H1 (cell line): ENCODE data around the gene ECD.

Source experiments
- ATF3 ChIP-seq: IDR thresholded peaks from 2 replicates; pipeline ENCODE4 v1.6.1; 2011; ENCODE audit warnings: low read depth, mild to moderate bottlenecking, low read length; ENCODE audit not compliant: insufficient read depth
- CHD1 ChIP-seq: IDR thresholded peaks from 2 replicates; pipeline ENCODE4 v1.6.1; 2012; ENCODE audit warnings: low read depth, low read length, improper control_type of control experiment
- CREB1 ChIP-seq: IDR thresholded peaks from 2 replicates; pipeline ENCODE4 v1.6.1; 2012; ENCODE audit warnings: inconsistent platforms
- CTCF ChIP-seq, 3 experiments: IDR thresholded peaks; 1 replicate in 2 of 3; 2 replicates in 1 of 3; pipeline versions ENCODE4 v1.5.1 to v1.6.1; 2011; ENCODE audit warnings: low read length in 3 of 3, mild to moderate bottlenecking in 3 of 3, inconsistent platforms in 2 of 3, low read depth in 1 of 3, moderate library complexity in 1 of 3; ENCODE audit not compliant: insufficient read depth in 1 of 3; ENCODE audit errors: control extremely low read depth in 1 of 3
- E2F6 ChIP-seq: IDR thresholded peaks from 2 replicates; pipeline ENCODE4 v1.6.1; 2012; ENCODE audit warnings: inconsistent platforms
- EZH2 ChIP-seq: fragments of 200-600 bp; sonication (generic); IDR thresholded peaks from 2 replicates; pipeline ENCODE4 v1.7.1; 2012; ENCODE audit warnings: low read depth, mild to moderate bottlenecking, moderate library complexity, low read length, inconsistent platforms; ENCODE audit not compliant: severe bottlenecking
- MAFK ChIP-seq: IDR thresholded peaks from 2 replicates; pipeline ENCODE4 v1.6.1; 2012; ENCODE audit warnings: low read depth, mild to moderate bottlenecking, improper control_type of control experiment, low read length
- MAX ChIP-seq: IDR thresholded peaks from 2 replicates; pipeline ENCODE4 v1.6.1; 2012; ENCODE audit warnings: inconsistent platforms
- POLR2AphosphoS5 ChIP-seq: IDR thresholded peaks from 2 replicates; pipeline ENCODE4 v1.6.1; 2011; ENCODE audit warnings: low read depth, low read length
- RXRA ChIP-seq: IDR thresholded peaks from 2 replicates; pipeline ENCODE4 v1.6.1; 2011; ENCODE audit warnings: low read depth, mild to moderate bottlenecking, low read length, moderate library complexity; ENCODE audit not compliant: insufficient read depth
- TAF1 ChIP-seq: IDR thresholded peaks from 2 replicates; pipeline ENCODE4 v1.6.1; 2011; ENCODE audit warnings: mild to moderate bottlenecking, low read depth, low read length
- TEAD4 ChIP-seq: IDR thresholded peaks from 2 replicates; pipeline ENCODE4 v1.6.1; 2012; ENCODE audit warnings: low read depth, low read length, inconsistent platforms, mixed read lengths
- USF2 ChIP-seq: IDR thresholded peaks from 2 replicates; pipeline ENCODE4 v1.6.1; 2011; ENCODE audit warnings: low read length, improper control_type of control experiment
- YY1 ChIP-seq: IDR thresholded peaks from 2 replicates; pipeline ENCODE4 v1.6.1; 2011; ENCODE audit warnings: low read depth, mild to moderate bottlenecking, low read length

- TF ChIP-seq CTCF (IDR thresholded peaks at IDR 0.05; ENCODE audit: control extremely low read depth in 1 of 3, insufficient read depth in 1 of 3, low read depth in 1 of 3, low read length in 3 of 3) (no peak), TAF1 (no peak), RXRA (no peak), E2F6 (no peak), POLR2AphosphoS5 (no peak), YY1 (no peak), MAFK (no peak), EZH2 (no peak), CHD1 (no peak), TEAD4 (no peak), ATF3 (no peak), CREB1 (no peak), MAX (no peak), USF2 (no peak)
Measured at GRCh38 chr10:73099141-73099540, 68.7 kb downstream of the ECD start.
